Ramos (cell line): Measurements from ENCODE around the gene SLC16A3.

Experiments
- in situ Hi-C: fragments of 300-500 bp; cut with MboI; formaldehyde crosslinking; loops from one replicate; pipeline ENCODE4 v1.14.3; 2022; ENCODE audit warnings: low sequenced_read_pairs; ENCODE audit not compliant: unreplicated experiment

SLC16A3 gene

DNA sequence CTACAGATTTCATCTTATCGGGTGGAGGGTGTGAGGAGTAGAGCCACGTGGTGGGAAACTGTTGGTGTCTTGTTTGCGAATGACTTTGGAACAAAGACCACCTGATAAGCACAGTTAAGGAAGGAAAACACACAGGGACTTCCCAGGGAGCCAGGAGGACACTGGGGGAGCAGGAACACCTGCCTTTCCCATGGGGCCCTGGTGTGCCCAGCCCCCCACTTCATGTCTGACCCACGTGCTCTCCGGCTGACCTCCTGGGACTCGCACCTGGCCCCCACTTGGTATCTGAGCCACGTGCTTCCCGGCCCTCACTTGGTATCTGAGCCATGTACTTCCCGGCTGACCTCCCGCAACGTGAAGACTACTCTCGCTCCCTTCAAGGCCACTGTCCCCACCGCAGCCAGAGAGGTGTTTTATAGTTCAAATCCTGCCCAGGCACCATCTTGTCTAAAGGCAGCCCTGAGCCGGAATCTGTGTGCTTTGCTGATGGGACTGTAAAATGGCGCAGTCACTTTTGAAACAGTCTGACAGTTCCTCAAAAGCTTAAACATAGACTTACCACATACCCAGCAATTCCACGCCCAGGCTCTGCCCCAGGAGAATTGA lies 50.0 kb downstream of the SLC16A3 start:
- in situ Hi-C loops, result no loop called here

DNA sequence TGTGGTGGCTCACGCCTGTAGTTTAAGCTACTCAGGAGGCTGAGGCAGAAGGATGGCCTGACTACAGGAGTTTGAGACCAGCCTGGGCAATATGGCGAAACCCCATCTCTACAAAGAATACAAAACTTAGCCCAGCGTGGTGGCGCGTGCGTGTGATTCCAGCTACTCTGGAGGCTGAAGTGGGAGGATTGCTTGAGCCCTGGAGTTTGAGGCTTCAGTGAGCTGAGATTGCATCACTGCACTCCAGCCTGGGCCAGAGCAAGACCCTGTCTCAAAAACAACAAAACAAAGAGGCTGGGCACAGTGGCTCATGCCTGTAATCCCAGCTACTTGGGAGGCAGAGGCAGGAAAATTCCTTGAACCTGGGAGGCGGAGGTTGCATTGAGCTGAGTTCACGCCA lies 51.7 kb downstream of the SLC16A3 start:
- in situ Hi-C loops, result no loop called here

DNA sequence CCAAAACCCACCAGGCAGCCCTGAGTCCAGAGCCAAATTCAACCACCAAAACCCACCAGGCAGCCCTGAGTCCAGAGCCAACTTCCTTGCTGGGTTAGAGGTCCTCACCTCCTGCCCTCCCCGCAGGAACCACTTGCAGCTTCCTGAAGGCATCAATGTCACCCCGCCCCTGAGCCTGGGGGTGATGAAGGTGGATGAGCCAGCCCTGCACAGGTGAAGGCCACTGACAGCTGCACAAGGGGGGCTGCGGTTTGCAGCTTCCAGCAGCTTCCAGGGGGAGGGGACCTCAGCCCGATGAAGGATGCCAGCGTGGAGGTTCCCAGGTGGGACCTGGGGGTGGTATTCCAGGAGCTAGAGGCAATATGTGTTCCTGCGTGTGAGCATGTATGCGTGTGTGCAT lies 52.2 kb downstream of the SLC16A3 start:
- in situ Hi-C loops, result no loop called here

DNA sequence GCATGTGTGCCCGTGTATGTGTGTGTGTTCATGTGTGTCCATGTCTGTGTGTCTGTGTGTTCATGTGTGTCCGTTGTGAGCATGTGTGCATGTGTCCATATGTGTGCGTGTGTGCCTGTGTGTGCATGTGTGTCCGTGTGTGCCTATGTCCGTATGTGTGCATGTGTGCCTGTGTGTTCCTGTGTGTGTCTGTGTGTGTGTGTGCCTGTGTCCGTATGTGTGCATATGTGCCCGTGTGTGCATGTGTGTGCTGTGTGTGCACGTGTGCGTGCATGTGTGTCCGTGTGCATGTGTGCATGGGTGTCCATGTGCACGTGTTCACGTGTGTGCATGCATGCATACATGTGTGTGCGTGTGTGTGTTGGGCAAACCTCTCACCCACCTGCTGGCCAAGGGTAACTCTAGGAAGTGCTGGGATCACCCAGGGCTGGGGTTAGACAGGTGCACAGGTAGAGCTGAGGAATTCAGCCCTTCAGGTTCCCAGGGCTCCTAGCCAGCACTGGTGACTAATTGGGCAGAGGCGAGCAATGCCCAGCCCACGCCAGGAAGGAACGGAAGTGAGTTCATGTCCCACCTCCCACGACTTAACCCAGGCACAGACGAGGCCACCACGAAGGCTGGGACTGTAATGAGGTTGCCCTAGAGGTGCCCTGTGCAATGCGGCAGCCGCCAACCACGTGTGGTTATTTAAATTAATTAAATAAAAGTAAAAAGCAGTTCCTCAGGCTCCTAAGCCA lies 52.8 kb downstream of the SLC16A3 start:
- in situ Hi-C loops, result no loop called here

DNA sequence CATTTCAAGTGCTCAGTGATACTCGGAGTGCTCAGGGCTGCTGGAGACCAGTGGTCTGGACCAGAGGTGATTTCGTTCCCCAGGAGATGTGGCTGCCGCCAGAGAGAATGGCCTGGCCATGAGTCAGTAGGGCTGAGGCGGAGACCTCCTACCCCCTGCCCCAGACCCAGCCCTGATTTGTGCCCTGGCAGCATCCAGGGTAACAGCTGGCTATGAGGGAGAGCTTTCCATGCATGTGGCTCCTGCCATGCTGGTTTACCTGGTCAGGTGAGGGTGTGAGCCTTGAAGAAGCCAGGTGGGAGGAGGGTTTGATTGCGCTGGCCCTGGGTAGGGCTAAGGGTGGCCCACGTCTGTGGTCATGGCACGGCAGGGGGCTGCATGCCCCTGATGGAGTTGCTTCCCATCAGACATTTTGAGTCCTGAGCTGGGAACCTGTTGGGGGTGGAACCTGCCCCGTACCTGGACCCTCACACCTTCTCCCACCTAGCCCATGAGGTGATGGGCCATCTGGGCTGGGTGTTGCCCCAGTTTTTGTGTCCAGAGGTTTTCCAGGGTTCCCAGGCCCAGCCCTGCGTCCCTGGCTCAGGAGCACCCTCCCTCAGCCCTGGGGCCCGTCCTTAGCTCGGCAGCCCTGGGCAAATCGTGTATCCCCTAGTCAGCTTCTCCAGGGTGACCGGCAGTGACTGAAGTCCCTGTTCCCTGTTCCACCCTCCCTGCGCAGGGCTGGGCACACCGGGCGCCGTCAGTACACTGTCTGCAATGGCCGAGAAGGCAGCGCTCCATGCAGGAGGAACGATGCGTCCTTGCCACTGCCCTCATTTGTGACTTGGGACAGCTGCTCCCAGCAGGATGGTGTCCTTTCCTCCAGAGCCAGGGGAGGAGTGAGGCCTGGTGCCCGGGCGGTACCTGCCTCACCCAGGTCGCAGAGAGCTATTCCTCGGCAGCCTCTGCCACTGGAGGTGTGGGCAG lies 53.7 kb downstream of the SLC16A3 start:
- in situ Hi-C loops, result no loop called here

DNA sequence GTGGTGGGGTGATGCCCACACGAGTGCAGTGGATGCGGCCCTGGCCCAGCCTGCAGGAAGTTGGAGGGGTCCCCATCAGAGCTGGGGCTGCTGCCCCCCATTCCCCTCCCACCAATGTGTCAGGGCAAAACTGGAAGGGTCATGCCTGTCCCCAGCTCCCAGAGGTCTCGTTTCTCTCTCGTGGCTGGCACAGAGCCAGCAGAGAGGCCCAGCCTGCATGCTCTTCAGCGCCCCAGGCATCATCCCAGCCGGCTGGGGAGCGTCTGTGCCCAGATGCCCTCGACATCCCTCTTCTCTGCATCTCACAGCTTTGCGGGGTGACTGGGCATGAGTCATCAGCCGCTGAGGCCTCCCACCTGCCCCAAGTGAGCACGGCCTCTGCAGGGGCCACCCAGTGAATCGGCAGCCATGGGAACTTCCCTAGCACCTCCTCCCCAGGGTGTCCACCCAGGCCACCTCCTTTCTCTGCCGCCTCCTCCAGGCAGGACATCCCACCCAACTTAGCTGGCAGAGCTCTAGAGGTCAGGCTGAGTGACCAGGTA lies 54.4 kb downstream of the SLC16A3 start:
- in situ Hi-C loops, result no loop called here

DNA sequence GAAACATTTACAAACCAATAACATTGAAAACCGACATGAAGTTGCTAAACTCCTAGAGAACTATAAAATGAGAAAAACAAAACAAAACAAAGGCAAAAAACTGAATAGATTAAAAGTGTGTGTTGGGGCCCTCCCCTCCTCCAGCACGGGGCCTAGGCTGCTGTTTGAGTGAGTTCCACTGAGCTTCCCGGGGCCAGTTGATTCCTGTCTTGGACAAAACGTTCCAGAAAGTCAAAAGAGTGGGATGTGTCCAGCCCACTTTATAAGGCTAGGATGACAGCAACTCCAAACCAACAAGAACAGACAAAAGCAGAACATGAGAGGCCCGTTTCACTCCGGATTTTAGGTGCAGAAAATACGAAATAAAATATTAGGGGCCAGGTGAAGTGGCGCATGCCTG lies 56.3 kb downstream of the SLC16A3 start:
- in situ Hi-C loops, result no loop called here

DNA sequence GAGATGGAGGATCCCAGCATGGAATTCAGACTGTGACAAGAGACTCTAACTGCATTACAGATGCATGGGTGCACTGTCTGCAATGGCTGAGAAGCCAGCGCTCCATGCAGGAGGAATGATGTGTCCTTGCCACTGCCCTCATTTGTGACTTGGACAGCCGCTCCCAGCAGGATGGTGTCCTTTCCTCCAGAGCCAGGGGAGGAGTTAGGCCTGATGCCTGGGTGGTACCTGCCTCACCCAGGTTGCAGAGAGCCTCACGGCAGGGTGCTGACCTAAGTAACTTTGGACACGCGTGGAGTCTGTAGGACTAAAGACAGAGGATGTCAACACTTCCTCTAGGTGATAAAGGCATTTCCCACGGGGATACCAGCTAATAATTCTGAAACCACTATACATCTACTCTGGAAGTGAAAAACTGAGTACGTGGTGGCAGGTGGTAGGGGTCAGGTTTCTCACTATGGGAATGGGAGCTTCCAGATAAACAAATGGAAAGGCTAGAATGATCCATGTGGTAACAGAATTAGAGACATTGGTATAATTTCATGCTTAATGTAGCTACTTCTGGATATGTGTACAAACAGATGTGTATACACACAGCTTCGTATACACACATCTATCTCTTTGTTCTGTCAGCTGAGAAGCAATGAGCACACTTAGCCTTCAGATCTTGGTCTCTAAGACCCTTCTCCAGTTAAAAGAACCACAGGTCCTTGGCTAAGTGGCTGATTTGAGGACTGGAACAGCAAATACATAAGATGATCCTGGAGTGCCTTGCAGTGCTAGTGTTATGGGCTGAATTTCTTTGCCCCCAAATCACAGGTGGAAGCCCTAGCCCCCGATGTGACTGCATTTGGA lies 58.4 kb downstream of the SLC16A3 start:
- in situ Hi-C loops, result no loop called here

DNA sequence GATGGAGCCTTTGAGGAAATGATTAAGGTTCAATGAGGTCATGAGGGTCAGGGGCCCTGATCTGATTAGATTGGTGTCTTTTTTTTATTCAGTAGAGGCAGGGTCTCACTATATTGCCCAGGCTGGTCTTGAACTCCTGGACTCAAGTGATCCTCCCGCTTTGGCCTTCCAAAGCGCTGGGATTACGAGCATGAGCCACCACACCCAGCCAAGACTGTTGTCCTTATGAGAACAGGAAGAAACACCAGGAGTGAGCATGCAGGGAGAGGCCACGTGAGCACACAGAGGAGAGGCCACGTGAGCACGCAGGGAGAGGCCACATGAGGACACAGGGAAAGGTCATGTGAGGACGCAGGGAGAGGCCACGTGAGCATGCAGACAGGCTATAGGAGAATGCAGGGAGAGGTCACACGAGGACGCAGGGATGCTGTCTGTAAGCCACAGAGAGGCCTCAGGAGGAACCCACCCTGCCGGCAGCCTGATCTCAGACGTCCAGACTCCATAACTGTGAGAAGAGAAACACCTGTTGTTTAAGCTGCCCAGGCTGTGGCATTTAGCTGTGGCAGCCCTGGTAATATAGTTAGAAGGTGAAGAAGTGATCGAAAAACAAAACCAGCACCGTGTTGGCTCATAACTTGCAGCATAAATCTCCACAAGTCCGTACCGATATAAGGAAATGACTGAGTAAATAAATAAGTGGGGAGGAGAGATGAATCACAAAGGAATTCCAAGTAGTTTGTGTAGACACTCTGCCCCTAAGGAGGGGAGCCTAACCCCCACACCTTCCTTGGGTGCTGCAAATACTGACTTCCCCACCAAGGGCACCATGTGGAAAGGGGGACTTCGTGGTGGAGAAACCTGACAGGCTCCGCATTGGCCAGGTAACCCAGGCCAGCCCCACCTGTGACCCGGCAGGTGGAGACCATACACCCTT lies 59.3 kb downstream of the SLC16A3 start:
- in situ Hi-C loops, result no loop called here
